H1 (cell line): ENCODE measurements around the gene DGCR8. TPM values are rescaled to one million over a fixed set of nuclear protein-coding genes. Genes with fewer than 3 reads are reported as not detected.

Source experiments
- CTCF ChIA-PET: fragments of 300-600 bp; sonication (Branson Sonifier 250); formaldehyde crosslinking; loops from one replicate; lab custom pipeline; 2021; ENCODE audit not compliant: partially characterized antibody; lab: Charles Lee
- POLR2A ChIA-PET: fragments of 300-600 bp; sonication (Branson Sonifier 250); formaldehyde crosslinking; loops from one replicate; lab custom pipeline; 2021; ENCODE audit warnings: inconsistent platforms; ENCODE audit not compliant: partially characterized antibody; lab: Charles Lee
- DNase-seq, 2 experiments: peaks; one replicate each; pipeline versions ENCODE4 v3.0.0 to v3.0.0-alpha.2; 2010 to 2022; ENCODE audit warnings: low spot score in 2 of 2, low read depth in 1 of 2, mixed read lengths in 1 of 2
- FAIRE-seq: peaks from 2 replicates; lab custom pipeline; 2011; peaks lifted over from hg19 to GRCh38; lab: Jason Lieb, UNC
- H2AFZ ChIP-seq: 2 replicates; pipeline ENCODE4 v1.8.1; 2012; ENCODE audit warnings: low read length, inconsistent platforms
- H2AK5ac ChIP-seq: 2 replicates; pipeline ENCODE4 v1.6.1; 2013; ENCODE audit warnings: low read depth, low read length
- H2BK120ac ChIP-seq: replicated peaks from 2 replicates; pipeline ENCODE3; 2013; ENCODE audit warnings: low read depth, low read length, inconsistent platforms
- H2BK12ac ChIP-seq: 2 replicates; pipeline ENCODE4 v1.6.1; 2013; ENCODE audit warnings: low read depth, low read length
- H2BK15ac ChIP-seq: 2 replicates; pipeline ENCODE4 v1.6.1; 2013; ENCODE audit warnings: low read length
- H2BK20ac ChIP-seq: 2 replicates; pipeline ENCODE4 v1.6.1; 2013; ENCODE audit warnings: low read length
- H2BK5ac ChIP-seq: 2 replicates; pipeline ENCODE4 v1.6.1; 2013; ENCODE audit warnings: low read depth, low read length
- H3K14ac ChIP-seq: 2 replicates; pipeline ENCODE4 v1.6.1; 2013; ENCODE audit warnings: inconsistent platforms; ENCODE audit not compliant: insufficient read length
- H3K18ac ChIP-seq: 2 replicates; pipeline ENCODE4 v1.6.1; 2013; ENCODE audit warnings: low read length; ENCODE audit errors: extremely low read depth
- H3K23ac ChIP-seq: 2 replicates; pipeline ENCODE4 v1.6.1; 2013; ENCODE audit warnings: inconsistent platforms; ENCODE audit not compliant: insufficient read length
- H3K23me2 ChIP-seq: 2 replicates; pipeline ENCODE4 v1.6.1; 2013; ENCODE audit warnings: low read depth, low read length
- H3K27ac ChIP-seq: 2 replicates; pipeline ENCODE4 v1.6.1; 2011; ENCODE audit warnings: low read depth, low read length, inconsistent platforms
- H3K27me3 ChIP-seq, 4 experiments: replicated peaks in 1 of 4; 1 replicate in 1 of 4; 2 replicates in 3 of 4; pipeline versions ENCODE4 v1.6.1 to v1.8.1; 2011 to 2013; ENCODE audit warnings: low read length in 3 of 4, mild to moderate bottlenecking in 3 of 4, inconsistent platforms in 2 of 4, mixed read lengths in 2 of 4, moderate library complexity in 1 of 4; ENCODE audit not compliant: control insufficient read depth in 3 of 4, insufficient read depth in 3 of 4; ENCODE audit errors: extremely low read depth in 1 of 4
- H3K36me3 ChIP-seq, 4 experiments: 2 replicates each; pipeline versions ENCODE4 v1.6.1 to v1.8.1; 2011 to 2013; ENCODE audit warnings: mild to moderate bottlenecking in 4 of 4, low read length in 3 of 4, moderate library complexity in 2 of 4, control low read depth in 1 of 4, inconsistent platforms in 1 of 4; ENCODE audit not compliant: insufficient read depth in 4 of 4, control insufficient read depth in 2 of 4
- H3K4ac ChIP-seq: replicated peaks from 2 replicates; pipeline ENCODE3; 2013; ENCODE audit warnings: low read length, low read depth, mixed read lengths, inconsistent platforms; ENCODE audit not compliant: insufficient read length
- H3K4me1 ChIP-seq, 4 experiments: replicated peaks in 1 of 4; 1 replicate in 1 of 4; 2 replicates in 3 of 4; pipeline versions ENCODE4 v1.6.1 to v1.8.1; 2011 to 2013; ENCODE audit warnings: low read length in 3 of 4, inconsistent platforms in 2 of 4, mixed read lengths in 1 of 4; ENCODE audit not compliant: insufficient read depth in 4 of 4, control insufficient read depth in 3 of 4
- H3K4me2 ChIP-seq, 2 experiments: 2 replicates each; pipeline versions ENCODE4 v1.6.1 to v1.8.1; 2011 to 2013; ENCODE audit warnings: low read depth in 2 of 2, low read length in 2 of 2, control low read depth in 1 of 2, inconsistent platforms in 1 of 2, mild to moderate bottlenecking in 1 of 2; ENCODE audit not compliant: insufficient read depth in 1 of 2
- H3K4me3 ChIP-seq, 4 experiments: fragments of 200-600, 300-600 bp in 1 of 4; sonication (generic), shearing (Covaris generic), sonication (Bioruptor Twin) in 1 of 4; 2 replicates each; pipeline versions ENCODE4 v1.5.1 to v1.8.1; 2011 to 2016; ENCODE audit warnings: low read length in 4 of 4, low read depth in 3 of 4, control low read depth in 2 of 4, inconsistent platforms in 2 of 4, mild to moderate bottlenecking in 2 of 4, mixed read lengths in 1 of 4, moderate library complexity in 1 of 4; ENCODE audit not compliant: insufficient read depth in 2 of 4; ENCODE audit errors: extremely low read depth in 1 of 4
- H3K56ac ChIP-seq: replicated peaks from 2 replicates; pipeline ENCODE3; 2013; ENCODE audit warnings: low read depth, mild to moderate bottlenecking, mixed read lengths, low read length, inconsistent platforms; ENCODE audit not compliant: insufficient read length
- H3K79me1 ChIP-seq: 2 replicates; pipeline ENCODE4 v1.6.1; 2013; ENCODE audit warnings: low read depth, low read length, control low read depth
- H3K79me2 ChIP-seq, 2 experiments: 2 replicates each; pipeline versions ENCODE4 v1.6.1 to v1.8.1; 2012 to 2013; ENCODE audit warnings: low read length in 2 of 2, mild to moderate bottlenecking in 2 of 2, inconsistent platforms in 1 of 2; ENCODE audit not compliant: insufficient read depth in 2 of 2, control insufficient read depth in 1 of 2
- H3K9ac ChIP-seq, 4 experiments: replicated peaks in 1 of 4; 1 replicate in 1 of 4; 2 replicates in 3 of 4; pipeline versions ENCODE4 v1.6.1 to v1.8.1; 2011 to 2013; ENCODE audit warnings: low read depth in 3 of 4, low read length in 3 of 4, control low read depth in 2 of 4, mild to moderate bottlenecking in 2 of 4, moderate library complexity in 2 of 4, inconsistent platforms in 1 of 4; ENCODE audit errors: extremely low read depth in 1 of 4
- H3K9me3 ChIP-seq, 2 experiments: 2 replicates each; pipeline versions ENCODE4 v1.6.1 to v1.8.1; 2012 to 2013; ENCODE audit warnings: mild to moderate bottlenecking in 2 of 2, moderate library complexity in 2 of 2, control low read depth in 1 of 2, inconsistent platforms in 1 of 2, low read depth in 1 of 2, low read length in 1 of 2, mixed read lengths in 1 of 2; ENCODE audit not compliant: insufficient read depth in 2 of 2
- H4K20me1 ChIP-seq, 2 experiments: replicated peaks in 1 of 2; 2 replicates each; pipeline versions ENCODE3 to v1.8.1; 2011 to 2013; ENCODE audit warnings: inconsistent platforms in 2 of 2, low read length in 2 of 2, mild to moderate bottlenecking in 1 of 2; ENCODE audit not compliant: insufficient read depth in 2 of 2, control insufficient read depth in 1 of 2
- H4K5ac ChIP-seq: 2 replicates; pipeline ENCODE4 v1.6.1; 2013; ENCODE audit warnings: low read length, low read depth, mixed read lengths, inconsistent platforms; ENCODE audit not compliant: insufficient read length
- H4K8ac ChIP-seq: 2 replicates; pipeline ENCODE4 v1.8.0; 2013; ENCODE audit warnings: mild to moderate bottlenecking, moderate library complexity, low read length, inconsistent platforms; ENCODE audit not compliant: insufficient read depth; ENCODE audit errors: extremely low read depth
- H4K91ac ChIP-seq: replicated peaks from 2 replicates; pipeline ENCODE3; 2013; ENCODE audit warnings: low read length, mixed read lengths, inconsistent platforms; ENCODE audit not compliant: insufficient read length
- GABPA ChIP-seq: IDR thresholded peaks from 2 replicates; pipeline ENCODE4 v1.6.1; 2011; ENCODE audit warnings: mild to moderate bottlenecking, low read length, moderate library complexity, borderline replicate concordance; ENCODE audit not compliant: insufficient read depth
- JUND ChIP-seq: IDR thresholded peaks from 2 replicates; pipeline ENCODE4 v1.6.1; 2011; ENCODE audit warnings: mild to moderate bottlenecking, improper control_type of control experiment, low read length
- KDM1A ChIP-seq: fragments of 200-600, 300-600 bp; sonication (generic); IDR thresholded peaks from 2 replicates; pipeline ENCODE4 v1.7.1; 2016; ENCODE audit warnings: mild to moderate bottlenecking, low read length, borderline replicate concordance
- RFX5 ChIP-seq: IDR thresholded peaks from 2 replicates; pipeline ENCODE4 v1.6.1; 2011; ENCODE audit warnings: low read depth, low read length, improper control_type of control experiment, borderline replicate concordance
- SIRT6 ChIP-seq: IDR thresholded peaks from one replicate; pipeline ENCODE4 v1.7.1; 2012; ENCODE audit warnings: low read length, inconsistent platforms
- SIX5 ChIP-seq: IDR thresholded peaks from 2 replicates; pipeline ENCODE4 v1.6.1; 2011; ENCODE audit warnings: mild to moderate bottlenecking, low read depth, low read length
- WGBS, 2 experiments: shearing (Covaris generic) in 1 of 2; methylation state at CpG; one replicate each; pipeline versions ENCODE4 v1.1.6 to v1.1.7; 2013 to 2015; ENCODE audit warnings: low lambda C conversion rate in 2 of 2, mixed read lengths in 2 of 2, inconsistent platforms in 1 of 2, low coverage in 1 of 2, missing lambda C conversion rate in 1 of 2; ENCODE audit not compliant: insufficient replicate concordance in 2 of 2, insufficient coverage in 1 of 2, insufficient read length in 1 of 2; ENCODE audit errors: extremely low coverage in 1 of 2, missing lambda C conversion rate in 1 of 2; 5-methylcytosine and 5-hydroxymethylcytosine counted together
- polyA plus RNA-seq, 7 experiments: library from polyadenylated mRNA; depleted of rRNA in 3 of 7; stranded (reverse) in 5 of 7; unstranded in 2 of 7; fragments of >200 nt in 5 of 7; fragments of 200-250 nt in 2 of 7; gene quantifications; 1 replicate in 5 of 7; 2 replicates in 1 of 7; 4 replicates in 1 of 7; pipeline versions ENCODE4 v1.2.1 to v1.2.3, GENCODE V29; 2011 to 2013; ENCODE audit warnings: missing spikeins in 2 of 7, mixed read lengths in 2 of 7
- total RNA-seq: library from RNA; stranded (reverse); fragmentation: NEBNext Ultra II Directional; extraction: Animal tissue kit (Norgen Biotek cat#: 25700); gene quantifications from 2 replicates; pipeline ENCODE4 v1.2.1, GENCODE V29; 2021
- TF ChIP-seq, protein P1 (sequence below): IDR thresholded peaks from 2 replicates; pipeline ENCODE4 v1.6.1; 2011; ENCODE audit warnings: low read length, improper control_type of control experiment
- TF ChIP-seq, protein P2 (sequence below): IDR thresholded peaks from 2 replicates; pipeline ENCODE4 v1.6.1; 2012; ENCODE audit warnings: low read length, inconsistent platforms
- TF ChIP-seq, protein P3 (sequence below), 3 experiments: IDR thresholded peaks; 1 replicate in 2 of 3; 2 replicates in 1 of 3; pipeline versions ENCODE4 v1.5.1 to v1.6.1; 2011; ENCODE audit warnings: low read length in 3 of 3, mild to moderate bottlenecking in 3 of 3, inconsistent platforms in 2 of 3, low read depth in 1 of 3, moderate library complexity in 1 of 3; ENCODE audit not compliant: insufficient read depth in 1 of 3; ENCODE audit errors: control extremely low read depth in 1 of 3

DGCR8 gene
- total and polyA plus RNA-seq, 2 of the 8 experiments (the other 6 are each of a cell fraction or from before 2014, with no cell fraction given): 23.7 to 43.7 TPM

DNA sequence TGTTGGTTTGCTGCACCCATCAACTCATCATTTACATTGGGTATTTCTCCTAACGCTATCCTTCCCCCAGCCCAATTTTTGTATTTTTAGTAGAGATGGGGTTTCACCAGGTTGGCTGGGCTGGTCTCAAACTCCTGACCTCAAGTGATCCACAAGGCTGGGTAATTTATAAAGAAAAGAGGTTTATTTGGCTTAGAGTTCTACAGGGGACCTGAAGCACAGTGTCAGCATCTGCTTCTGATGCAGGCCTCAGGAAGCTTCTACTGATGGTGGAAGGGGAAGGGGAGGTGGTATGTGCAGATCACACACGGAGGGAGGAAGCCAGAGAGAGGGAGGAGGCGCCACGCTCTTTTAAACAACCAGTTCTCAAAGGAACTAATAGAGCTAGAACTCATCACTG lies 33.3 kb upstream of the DGCR8 start:
- FAIRE-seq (no peak), DNase-seq (no peak)
- Histone ChIP-seq H3K4me2 (no peak overlapping the region), H3K79me2 (no peaks in the 10 kb centered on the region), H3K18ac (no peak overlapping the region), H3K4ac (no peak overlapping the region), H3K36me3 (no peaks in the 10 kb centered on the region), H4K20me1 (peaks cover 0 to 5% of the 10 kb centered on the region in 2 experiments), H3K23ac (no peak overlapping the region), H3K4me3 (no peak overlapping the region), H3K56ac (no peak overlapping the region), H3K79me1 (no peaks in the 10 kb centered on the region), H3K9me3 (no peaks in the 10 kb centered on the region), H2AFZ (no peak overlapping the region), H2BK15ac (no peak overlapping the region), H2BK12ac (no peak overlapping the region), H4K5ac (no peak overlapping the region), H4K8ac (no peak overlapping the region), H3K23me2 (no peaks in the 10 kb centered on the region), H3K27me3 (no peaks in the 10 kb centered on the region), H4K91ac (no peak overlapping the region), H3K27ac (no peak overlapping the region), H2BK5ac (no peak overlapping the region), H3K9ac (no peak overlapping the region), H2BK120ac (no peak overlapping the region), H3K14ac (no peak overlapping the region), H3K4me1 (no peaks in the 10 kb centered on the region), H2BK20ac (no peak overlapping the region), H2AK5ac (no peak overlapping the region)
- ChIA-PET POLR2A (no interaction called here), CTCF (interaction anchor here (0.7 to 2.4 kb wide), 5 partner anchors 14 to 316 kb away, joined by 3 to 9 read pairs (median 3); no protein-coding TSS in a partner anchor)
- 89% methylated on average over 1 of the region's 4 CpGs; no CpG with 5 or more reads in 1 of the 2 experiments for WGBS, 2 experiments
- TF ChIP-seq, protein P1, sequence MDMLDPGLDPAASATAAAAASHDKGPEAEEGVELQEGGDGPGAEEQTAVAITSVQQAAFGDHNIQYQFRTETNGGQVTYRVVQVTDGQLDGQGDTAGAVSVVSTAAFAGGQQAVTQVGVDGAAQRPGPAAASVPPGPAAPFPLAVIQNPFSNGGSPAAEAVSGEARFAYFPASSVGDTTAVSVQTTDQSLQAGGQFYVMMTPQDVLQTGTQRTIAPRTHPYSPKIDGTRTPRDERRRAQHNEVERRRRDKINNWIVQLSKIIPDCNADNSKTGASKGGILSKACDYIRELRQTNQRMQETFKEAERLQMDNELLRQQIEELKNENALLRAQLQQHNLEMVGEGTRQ: no peak
- TF ChIP-seq SIRT6 (no peak), JUND (no peak), SIX5 (no peak), RFX5 (no peak), KDM1A (no peak), GABPA (no peak)
- TF ChIP-seq, protein P2, sequence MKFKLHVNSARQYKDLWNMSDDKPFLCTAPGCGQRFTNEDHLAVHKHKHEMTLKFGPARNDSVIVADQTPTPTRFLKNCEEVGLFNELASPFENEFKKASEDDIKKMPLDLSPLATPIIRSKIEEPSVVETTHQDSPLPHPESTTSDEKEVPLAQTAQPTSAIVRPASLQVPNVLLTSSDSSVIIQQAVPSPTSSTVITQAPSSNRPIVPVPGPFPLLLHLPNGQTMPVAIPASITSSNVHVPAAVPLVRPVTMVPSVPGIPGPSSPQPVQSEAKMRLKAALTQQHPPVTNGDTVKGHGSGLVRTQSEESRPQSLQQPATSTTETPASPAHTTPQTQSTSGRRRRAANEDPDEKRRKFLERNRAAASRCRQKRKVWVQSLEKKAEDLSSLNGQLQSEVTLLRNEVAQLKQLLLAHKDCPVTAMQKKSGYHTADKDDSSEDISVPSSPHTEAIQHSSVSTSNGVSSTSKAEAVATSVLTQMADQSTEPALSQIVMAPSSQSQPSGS: no peak
- TF ChIP-seq, protein P3, sequence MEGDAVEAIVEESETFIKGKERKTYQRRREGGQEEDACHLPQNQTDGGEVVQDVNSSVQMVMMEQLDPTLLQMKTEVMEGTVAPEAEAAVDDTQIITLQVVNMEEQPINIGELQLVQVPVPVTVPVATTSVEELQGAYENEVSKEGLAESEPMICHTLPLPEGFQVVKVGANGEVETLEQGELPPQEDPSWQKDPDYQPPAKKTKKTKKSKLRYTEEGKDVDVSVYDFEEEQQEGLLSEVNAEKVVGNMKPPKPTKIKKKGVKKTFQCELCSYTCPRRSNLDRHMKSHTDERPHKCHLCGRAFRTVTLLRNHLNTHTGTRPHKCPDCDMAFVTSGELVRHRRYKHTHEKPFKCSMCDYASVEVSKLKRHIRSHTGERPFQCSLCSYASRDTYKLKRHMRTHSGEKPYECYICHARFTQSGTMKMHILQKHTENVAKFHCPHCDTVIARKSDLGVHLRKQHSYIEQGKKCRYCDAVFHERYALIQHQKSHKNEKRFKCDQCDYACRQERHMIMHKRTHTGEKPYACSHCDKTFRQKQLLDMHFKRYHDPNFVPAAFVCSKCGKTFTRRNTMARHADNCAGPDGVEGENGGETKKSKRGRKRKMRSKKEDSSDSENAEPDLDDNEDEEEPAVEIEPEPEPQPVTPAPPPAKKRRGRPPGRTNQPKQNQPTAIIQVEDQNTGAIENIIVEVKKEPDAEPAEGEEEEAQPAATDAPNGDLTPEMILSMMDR (IDR thresholded peaks at IDR 0.05; ENCODE audit: control extremely low read depth in 1 of 3, insufficient read depth in 1 of 3, low read depth in 1 of 3, low read length in 3 of 3): no peak
